Mononuclear cell (primary cell): ENCODE data around the gene MKRN2OS. TPM values are rescaled to one million over a fixed set of nuclear protein-coding genes. Genes with fewer than 3 reads are reported as not detected.

Experiments
- H3K27me3 ChIP-seq: 2 replicates; pipeline ENCODE4 v1.6.0; 2011; ENCODE audit warnings: low read length, control low read depth; ENCODE audit not compliant: insufficient read depth
- H3K4me1 ChIP-seq: 2 replicates; pipeline ENCODE4 v1.5.1; 2011; ENCODE audit warnings: mild to moderate bottlenecking, low read length, control low read depth; ENCODE audit not compliant: insufficient read depth
- H3K4me3 ChIP-seq: 2 replicates; pipeline ENCODE4 v1.5.1; 2011; ENCODE audit warnings: mild to moderate bottlenecking, low read length, moderate library complexity
- H3K9me3 ChIP-seq: 2 replicates; pipeline ENCODE4 v1.5.1; 2011; ENCODE audit warnings: low read depth, mild to moderate bottlenecking, control low read depth, low read length
- total RNA-seq: library from RNA; depleted of rRNA; stranded (reverse); fragments of >200 nt; gene quantifications from one replicate; pipeline ENCODE4 v1.2.3, GENCODE V29; 2012

The MKRN2OS gene
- total RNA-seq, 1 donor, result not detected

DNA sequence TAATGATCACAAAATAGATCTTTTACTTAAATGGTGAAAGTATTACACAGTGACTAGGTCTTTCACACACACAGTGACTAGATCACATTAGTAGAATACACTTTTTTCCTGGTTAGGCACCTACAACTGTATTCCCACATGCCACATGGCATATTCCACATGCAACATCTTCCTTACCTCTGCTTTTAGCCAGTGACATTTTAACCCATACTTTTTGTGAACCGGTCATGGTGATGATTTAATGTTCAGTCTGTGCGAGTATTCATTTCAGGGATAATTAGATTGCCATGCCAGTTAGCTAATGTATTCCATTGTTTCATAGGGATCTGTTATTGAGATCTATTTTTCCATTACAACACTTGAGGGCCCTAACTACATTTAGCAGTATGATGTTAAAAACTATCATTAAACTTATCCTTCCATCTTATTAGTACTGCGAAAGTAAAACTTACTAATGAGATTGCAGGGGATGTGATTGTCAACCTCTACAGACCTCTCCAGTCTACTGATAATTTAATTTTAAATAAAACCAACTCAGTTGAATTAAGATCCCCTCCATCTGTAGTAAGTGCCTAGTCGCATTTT lies 32.7 kb downstream of the MKRN2OS start:
- Histone ChIP-seq H3K27me3 (no peaks in the 10 kb centered on the region), H3K9me3 (no peaks in the 10 kb centered on the region), H3K4me1 (no peaks in the 10 kb centered on the region), H3K4me3 (no peak overlapping the region)

DNA sequence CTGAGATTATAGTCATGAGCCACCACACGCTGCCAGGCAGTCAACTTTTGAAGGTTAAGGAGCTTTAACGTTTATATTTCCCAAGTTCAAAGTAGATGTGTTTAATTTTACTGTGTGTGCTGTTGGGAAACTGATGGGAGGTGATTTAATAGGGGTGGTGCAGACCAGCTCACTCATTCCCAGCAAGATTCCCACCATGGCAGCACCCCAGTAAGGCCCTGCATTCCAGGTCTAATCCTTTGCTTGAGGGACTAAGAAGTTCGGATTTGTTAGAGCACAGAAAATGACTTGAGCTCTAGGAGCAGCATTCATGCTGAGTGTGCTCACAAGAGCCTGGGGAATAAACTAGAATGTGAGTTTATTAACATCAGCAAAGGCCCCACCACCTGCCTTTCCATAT lies 35.8 kb downstream of the MKRN2OS start:
- Histone ChIP-seq H3K27me3 (no peaks in the 10 kb centered on the region), H3K4me3 (no peak overlapping the region), H3K9me3 (no peaks in the 10 kb centered on the region), H3K4me1 (no peaks in the 10 kb centered on the region)

DNA sequence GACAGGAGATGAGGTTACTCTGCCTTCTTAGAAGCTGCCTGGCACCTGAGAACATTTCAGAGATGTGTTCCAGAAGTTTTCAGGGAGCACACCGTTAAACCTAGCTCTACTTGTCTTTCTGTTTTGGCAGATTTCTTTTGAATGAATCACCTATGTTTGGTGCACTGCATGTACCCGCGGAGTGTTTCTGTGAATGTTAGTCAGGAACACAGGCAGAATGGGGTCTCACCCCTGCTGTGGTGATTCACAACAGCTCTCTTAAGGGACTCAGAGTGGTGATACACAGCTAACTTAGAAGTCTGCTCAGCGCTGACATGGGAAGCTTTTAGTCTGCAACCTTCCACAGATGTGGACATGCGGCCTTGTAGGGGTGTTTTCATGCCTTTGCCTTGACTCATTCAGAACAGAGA lies 37.0 kb downstream of the MKRN2OS start:
- H3K27me3 ChIP-seq, result no peaks in the 10 kb centered on the region
- H3K4me3 ChIP-seq, result no peak overlapping the region
- peaks cover 8% of the 10 kb centered on the region for H3K4me1 ChIP-seq
- H3K9me3 ChIP-seq, result no peaks in the 10 kb centered on the region

DNA sequence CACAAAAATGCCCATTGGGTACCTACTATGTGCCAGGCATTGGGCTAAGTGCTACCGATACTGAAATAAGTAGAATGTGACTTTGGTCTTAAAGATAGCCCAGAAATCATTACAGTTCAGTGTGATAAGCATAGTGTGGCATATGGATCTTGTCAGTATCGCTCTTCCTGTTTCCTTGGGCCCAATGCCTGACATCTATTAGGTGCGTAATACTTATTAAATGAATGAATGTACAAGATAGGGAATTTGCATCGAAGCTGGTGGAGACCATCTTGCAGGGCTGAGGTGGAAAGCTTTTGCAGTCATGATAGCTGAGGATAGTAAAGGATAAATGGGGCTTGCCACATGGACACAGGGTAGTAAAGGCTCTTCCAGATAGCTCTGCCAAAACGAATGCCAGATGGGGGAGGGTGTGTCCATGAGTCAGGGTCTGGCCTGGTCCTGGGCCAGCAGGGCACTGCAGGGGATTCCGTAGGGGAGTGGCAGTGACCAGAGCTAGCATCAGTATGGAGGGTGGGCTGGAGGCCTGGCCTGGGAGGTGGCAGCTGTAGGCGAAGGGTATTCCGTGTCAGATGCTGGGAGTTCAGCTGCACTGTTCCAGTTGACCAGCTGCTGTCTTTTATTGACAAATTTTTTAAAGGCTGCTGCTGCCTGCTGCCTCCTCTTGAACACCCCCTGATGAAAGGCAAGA lies 37.6 kb downstream of the MKRN2OS start:
- Histone ChIP-seq H3K4me3 (no peak overlapping the region), H3K27me3 (no peaks in the 10 kb centered on the region), H3K9me3 (no peaks in the 10 kb centered on the region), H3K4me1 (peaks cover 8% of the 10 kb centered on the region)

DNA sequence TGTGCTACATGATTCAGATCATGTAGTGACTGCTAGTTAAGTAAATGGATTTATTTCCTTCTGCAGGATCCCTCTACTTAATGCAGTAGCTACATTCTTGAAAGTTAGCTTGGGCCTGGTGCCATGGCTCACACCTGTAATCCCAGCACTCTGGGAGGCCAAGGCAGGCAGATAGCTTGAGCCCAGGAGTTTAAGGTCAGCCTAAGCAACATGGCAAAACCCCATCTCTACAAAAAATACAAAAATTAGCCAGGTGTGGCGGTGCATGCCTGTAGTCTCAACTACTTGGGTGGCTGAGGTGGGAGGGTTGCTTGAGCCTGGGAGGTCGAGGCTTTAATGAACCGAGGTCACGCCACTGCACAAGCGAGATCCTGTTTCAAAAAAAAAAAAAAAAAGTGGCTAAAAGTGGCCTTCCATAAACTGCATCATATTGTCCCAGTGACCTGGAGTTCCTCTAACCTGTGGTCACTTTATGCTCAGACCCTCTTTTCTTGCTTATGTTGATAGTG lies 39.0 kb downstream of the MKRN2OS start:
- Histone ChIP-seq H3K4me3 (no peak overlapping the region), H3K27me3 (no peaks in the 10 kb centered on the region)

DNA sequence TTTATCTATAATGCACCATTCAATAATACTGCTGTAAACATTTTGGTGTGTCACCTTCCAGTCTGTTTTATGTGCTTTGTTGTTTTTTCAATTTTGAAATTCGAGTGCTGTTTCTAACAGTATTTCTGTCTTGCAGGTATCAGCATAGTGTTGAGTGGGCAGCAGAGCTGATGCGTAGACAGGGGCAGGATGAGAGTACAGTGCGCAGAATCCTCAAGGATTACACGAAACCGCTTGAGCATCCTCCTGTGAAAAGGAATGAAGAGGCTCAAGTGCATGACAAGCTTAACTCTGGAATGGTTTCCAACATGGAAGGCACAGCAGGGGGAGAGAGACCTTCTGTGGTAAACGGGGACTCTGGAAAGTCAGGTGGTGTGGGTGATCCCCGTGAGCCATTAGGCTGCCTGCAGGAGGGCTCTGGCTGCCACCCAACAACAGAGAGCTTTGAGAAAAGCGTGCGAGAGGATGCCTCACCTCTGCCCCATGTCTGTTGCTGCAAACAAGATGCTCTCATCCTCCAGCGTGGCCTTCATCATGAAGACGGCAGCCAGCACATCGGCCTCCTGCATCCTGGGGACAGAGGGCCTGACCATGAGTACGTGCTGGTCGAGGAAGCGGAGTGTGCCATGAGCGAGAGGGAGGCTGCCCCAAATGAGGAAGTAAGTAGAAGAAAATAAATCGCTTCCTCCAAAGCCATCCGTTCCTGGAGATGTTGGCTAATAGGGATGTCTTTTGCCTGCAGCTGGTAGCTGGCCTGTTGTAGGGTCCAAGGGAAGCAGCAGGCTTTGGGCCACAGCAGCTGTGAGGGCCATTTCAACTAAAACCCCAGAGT lies 42.0 kb downstream of the MKRN2OS start:
- Histone ChIP-seq H3K4me1 (peaks cover 8% of the 10 kb centered on the region), H3K4me3 (no peak overlapping the region)

More for the DNA sequence above, 39.0 kb downstream of the MKRN2OS start:
- Histone ChIP-seq H3K9me3 (no peaks in the 10 kb centered on the region), H3K4me1 (peaks cover 8% of the 10 kb centered on the region)

DNA sequence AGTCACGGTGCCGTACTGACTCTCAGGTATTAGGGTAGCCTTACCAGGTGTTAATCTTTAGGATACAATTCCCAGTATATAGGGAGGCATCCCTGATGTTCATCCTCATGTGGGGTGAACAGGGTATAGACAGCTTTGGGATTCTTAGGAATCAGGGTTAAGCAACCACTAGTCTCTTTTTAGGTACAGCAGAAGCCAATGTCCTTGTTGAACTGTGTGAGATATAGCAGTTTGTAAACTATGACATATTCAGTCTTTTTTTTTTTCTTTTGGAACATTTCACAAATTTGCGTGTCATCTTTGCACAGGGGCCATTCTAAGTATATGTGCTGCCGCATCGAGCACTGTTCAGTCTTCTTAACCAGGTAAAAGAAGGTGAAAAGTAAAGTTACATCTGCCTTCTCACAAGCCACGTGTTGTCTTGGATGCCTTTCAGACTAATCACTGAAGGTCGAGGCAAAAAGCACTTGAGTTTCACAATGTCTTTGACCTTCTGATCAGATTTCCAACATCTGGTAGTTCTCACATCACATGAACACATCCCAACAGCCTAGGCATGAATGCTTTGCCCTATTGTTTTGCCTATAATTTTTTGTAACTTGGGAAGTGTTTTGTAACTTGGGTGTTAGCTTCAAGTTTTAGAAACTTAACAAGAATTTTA lies 43.8 kb downstream of the MKRN2OS start:
- no peaks in the 10 kb centered on the region for H3K27me3 ChIP-seq
- no peaks in the 10 kb centered on the region for H3K9me3 ChIP-seq
- H3K4me3 ChIP-seq, result no peak overlapping the region
- H3K4me1 ChIP-seq, result peaks cover 8% of the 10 kb centered on the region

More for the DNA sequence above, 42.0 kb downstream of the MKRN2OS start:
- no peaks in the 10 kb centered on the region for H3K9me3 ChIP-seq
- no peaks in the 10 kb centered on the region for H3K27me3 ChIP-seq

DNA sequence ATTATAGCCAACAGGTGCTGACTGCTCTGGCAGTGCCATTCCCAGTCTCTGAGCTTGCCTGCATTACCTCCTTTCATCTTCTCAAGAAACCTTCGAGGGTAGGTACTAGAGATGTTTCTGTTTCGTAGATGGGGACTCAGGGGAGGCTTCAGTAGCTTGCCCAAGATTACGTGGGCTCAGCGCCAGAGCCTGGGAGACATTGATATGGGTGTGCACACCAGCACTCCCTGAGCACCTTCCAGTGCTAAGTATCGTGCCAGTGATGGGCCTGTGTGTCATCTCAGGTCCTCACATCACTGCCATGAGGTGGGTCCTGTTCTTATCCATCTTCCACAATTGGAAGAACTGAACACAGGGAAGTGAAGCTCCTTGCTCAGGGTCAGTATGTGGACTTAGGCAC lies 45.8 kb downstream of the MKRN2OS start:
- H3K4me1 ChIP-seq, result peaks cover 8% of the 10 kb centered on the region
- H3K27me3 ChIP-seq, result no peaks in the 10 kb centered on the region
- H3K9me3 ChIP-seq, result no peaks in the 10 kb centered on the region
- H3K4me3 ChIP-seq, result no peak overlapping the region

DNA sequence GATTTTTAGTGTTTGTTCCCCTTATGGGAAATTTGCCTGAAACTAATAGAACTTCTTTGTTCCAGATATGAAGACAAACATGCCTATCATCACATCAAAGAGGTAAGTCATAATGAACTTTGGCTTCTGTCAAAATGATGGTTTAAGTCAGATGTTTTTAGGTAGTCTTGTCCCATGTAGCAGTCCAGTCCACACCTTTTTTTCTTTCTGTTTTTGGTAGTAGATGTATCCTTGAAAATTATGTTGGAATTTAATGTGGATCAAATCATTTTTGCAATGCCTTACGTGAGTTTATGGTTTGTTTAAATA lies 48.9 kb downstream of the MKRN2OS start:
- H3K9me3 ChIP-seq, result no peaks in the 10 kb centered on the region

DNA sequence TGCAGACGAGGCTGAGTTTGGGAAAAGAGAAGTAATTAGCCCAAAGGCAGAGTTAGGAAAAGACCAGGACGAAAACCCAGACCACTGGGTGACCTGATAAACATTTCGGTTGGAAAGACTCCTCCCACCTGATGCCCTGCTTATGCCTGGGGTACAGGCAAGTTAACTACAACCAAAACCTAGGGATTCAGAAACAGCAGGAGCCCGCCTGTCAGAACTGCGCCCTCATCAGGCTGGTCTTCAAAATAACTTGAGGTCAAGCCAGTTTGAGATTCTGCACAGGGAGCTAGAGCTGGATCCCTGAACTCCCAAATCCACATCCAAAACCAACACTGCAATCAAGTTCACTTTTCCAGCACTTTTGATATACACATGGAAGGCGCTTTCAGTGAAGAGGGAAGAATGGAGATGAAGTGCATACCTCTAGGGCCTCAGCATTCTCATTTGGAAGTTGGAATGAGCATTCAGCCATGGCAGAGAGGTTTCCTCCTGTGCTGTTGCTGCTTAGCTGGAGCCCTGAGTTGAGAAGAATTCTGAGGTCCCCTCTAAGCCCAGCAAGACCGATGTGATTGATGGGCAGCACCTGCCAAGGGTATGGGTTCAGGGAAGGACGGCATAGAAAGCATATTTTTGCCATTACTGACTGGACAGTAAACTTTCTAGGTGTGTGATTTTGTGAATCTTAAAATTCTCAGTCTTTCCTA lies 49.4 kb downstream of the MKRN2OS start:
- Histone ChIP-seq H3K9me3 (no peaks in the 10 kb centered on the region), H3K4me1 (no peaks in the 10 kb centered on the region), H3K4me3 (no peak overlapping the region), H3K27me3 (no peaks in the 10 kb centered on the region)

More for the DNA sequence above, 48.9 kb downstream of the MKRN2OS start:
- Histone ChIP-seq H3K27me3 (no peaks in the 10 kb centered on the region), H3K4me1 (no peaks in the 10 kb centered on the region), H3K4me3 (no peak overlapping the region)

DNA sequence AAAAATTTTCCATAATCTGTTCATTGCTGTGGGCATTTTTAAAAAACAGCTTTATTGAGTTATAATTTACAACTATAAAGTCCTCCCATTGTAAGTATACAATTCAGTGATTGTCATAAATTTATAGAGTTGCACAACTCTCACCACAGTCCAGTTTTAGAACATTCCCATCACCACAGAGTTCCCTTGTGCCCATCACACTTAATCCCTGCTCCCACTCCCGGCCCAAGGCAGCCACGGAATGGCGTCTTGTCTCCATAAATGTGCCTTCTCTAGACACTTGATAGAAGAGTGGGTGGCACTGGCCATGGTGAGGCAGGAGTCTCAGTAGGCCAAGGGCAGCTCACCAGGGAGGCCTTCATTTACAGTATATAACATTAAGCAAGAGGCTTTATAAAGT lies 54.8 kb downstream of the MKRN2OS start:
- Histone ChIP-seq H3K4me1 (peaks cover 18% of the 10 kb centered on the region), H3K4me3 (no peak overlapping the region), H3K27me3 (no peaks in the 10 kb centered on the region), H3K9me3 (no peaks in the 10 kb centered on the region)

DNA sequence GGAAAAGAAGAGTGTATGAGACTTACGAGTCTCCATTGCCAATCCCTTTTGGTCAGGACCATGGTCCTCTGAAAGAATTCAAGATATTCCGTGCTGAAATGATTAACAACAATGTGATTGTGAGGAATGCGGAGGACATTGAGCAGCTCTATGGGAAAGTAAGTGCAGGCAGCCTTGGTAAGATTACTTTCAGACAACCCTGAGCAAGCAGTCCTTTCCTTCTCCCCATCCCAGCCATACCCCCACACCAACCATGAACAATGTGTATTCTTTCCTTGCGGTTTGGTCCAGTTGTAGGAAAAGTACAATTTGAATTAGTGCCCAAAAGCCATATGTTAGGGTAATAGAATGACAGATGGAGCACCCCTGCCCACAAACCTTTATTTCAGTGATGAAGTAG lies 55.5 kb downstream of the MKRN2OS start:
- Histone ChIP-seq H3K9me3 (no peaks in the 10 kb centered on the region), H3K4me3 (no peak overlapping the region), H3K4me1 (peaks cover 25% of the 10 kb centered on the region), H3K27me3 (no peaks in the 10 kb centered on the region)
